HG02798 (cell line): ENCODE data around the gene B9D2.
A peak's percentile ranks its signal among the peaks of the same experiment; 100 is the strongest.

Experiments
- ATAC-seq: cut with Tn5 transposase; IDR thresholded peaks from one replicate; pipeline ENCODE4 v1.9.1; 2021; ENCODE audit warnings: mild to moderate bottlenecking; ENCODE audit not compliant: unreplicated experiment, poor library complexity

The B9D2 gene

GRCh38 chr19:41318696-41319499 is 45.1 kb downstream of the B9D2 start:
- no peak for ATAC-seq

DNA sequence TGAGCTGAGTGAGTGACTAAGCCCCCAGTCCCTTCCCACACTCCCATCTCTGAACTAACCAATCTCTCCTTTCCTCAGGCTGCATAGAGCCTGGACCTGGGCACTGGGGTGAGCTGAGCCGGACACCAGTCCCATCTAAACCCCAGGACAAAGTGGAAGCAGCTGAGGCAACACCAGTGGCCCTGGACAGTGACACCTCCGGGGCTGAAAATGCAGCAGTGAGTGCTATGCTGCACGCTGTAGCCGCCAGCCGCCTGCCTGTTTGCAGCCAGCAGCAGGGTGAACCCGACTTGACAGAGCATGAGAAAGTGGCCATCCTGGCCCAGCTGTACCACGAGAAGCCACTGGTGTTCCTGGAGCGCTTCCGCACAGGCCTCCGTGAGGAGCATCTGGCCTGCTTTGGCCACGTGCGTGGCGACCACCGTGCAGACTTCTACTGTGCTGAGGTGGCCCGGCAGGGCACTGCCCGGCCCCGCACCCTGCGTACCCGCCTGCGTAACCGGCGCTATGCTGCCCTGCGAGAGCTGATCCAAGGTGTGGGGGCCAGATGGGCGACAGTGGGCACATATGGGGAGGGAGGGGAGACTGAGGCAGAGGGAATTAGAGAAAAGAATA is 47.5 kb downstream of the B9D2 start:
- no peak for ATAC-seq

DNA sequence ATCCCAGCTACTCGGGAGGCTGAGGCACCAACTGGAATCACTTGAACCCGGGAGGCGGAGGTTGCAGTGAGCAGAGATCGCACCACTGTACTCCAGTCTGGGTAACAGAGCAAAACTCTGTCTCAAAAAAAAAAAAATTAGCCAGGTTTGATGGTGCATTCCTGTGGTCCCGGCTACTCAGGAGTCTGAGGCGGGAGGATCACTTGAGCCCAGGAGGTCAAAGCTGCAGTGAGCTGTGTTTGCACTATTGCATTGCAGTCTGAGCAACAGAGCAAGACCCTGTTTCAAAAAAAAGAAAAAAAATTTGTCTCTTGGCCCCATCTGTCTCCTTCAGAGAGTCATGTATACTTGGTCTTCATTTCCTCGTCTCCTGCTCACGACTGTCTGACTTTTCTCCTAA is 52.3 kb downstream of the B9D2 start:
- ATAC-seq: no peak

- ATAC-seq: no peak
These were observed 52.9 kb downstream of the B9D2 start for GRCh38 chr19:41311072-41311471.

DNA sequence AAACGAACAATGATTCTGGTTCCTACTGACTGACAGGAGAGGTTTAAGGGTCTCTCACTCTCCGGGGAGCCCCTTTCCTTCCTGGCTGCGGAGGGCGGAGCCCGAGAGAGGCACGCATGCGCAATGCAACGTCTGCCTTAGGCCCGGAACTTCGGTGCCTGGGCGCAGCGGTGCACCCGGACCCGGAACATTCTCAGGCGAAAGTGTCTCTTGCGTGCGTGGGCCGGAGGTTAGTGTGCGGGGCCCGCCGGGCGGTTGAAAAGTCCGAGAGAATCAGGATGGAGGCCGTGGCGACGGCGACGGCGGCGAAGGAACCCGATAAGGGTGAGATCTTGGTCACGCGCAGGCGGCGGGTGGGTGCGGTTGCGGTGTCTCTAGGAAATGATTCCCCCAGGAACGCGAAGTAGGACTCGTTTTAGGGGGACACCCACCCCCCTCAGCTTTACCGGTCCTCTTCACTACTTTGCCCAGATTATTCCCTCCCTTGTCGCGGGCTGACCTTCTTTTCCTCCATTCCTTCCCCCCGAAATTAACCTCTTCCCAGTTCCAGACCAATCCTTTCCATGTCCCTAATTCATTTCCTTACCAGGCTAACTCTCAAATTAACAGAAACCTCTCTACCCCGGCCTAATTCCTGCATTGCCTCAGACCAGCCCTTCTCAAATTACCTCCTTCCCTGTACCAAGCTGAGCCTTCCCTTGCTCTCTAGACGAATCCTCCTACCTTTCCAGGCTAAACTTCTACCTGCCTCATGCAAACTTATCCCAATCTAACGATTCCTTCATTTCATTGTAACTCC is 53.7 kb downstream of the B9D2 start, which contains the start of gene CCDC97:
Gene CCDC97 (plus strand): TSS at position 140 of the 799 bp plus-strand sequence. CDS start 139 bp downstream, at position 279.
- ATAC-seq: peak; percentile 84

DNA sequence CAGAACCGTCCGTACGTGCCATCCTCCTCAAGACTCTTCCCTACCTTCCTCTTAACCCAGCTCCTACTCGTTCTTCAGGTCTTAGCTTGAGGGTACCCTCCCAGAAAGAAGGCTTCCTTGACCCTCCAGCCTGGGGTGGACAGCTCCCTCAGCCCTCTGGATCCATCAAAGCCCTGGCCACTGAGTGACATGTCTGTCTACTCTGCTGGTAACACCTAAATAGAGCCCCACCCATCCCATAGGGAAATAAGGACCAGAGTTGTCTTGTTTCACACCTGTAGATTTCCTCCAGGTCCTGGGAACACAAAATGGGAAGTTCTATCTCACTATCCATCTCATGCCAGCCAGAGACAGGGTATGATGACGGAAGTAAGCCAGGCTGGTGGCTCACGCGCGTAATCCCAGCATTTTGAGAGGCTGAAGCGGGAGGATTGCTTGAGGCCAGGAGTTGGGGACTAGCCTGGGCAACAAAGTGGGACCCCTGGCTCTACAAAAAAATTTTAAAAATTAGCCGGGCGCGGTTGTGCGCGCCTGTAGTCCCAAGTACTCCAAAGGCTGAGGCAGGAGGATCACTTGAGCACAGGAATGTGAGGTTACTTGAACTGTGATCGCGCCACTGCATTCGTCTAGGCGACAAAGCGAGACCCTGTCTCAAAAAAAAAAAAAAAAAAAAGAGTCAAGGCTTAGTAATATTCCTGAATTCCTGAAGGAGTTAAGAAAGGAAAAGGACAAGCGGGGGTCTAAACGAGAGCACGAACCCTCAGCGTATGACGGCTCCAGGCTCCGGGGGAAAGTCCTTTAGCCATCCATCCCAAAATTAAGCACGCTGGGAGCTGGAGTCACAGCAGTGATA is 54.5 kb downstream of the B9D2 start:
- ATAC-seq: peak; percentile 2

DNA sequence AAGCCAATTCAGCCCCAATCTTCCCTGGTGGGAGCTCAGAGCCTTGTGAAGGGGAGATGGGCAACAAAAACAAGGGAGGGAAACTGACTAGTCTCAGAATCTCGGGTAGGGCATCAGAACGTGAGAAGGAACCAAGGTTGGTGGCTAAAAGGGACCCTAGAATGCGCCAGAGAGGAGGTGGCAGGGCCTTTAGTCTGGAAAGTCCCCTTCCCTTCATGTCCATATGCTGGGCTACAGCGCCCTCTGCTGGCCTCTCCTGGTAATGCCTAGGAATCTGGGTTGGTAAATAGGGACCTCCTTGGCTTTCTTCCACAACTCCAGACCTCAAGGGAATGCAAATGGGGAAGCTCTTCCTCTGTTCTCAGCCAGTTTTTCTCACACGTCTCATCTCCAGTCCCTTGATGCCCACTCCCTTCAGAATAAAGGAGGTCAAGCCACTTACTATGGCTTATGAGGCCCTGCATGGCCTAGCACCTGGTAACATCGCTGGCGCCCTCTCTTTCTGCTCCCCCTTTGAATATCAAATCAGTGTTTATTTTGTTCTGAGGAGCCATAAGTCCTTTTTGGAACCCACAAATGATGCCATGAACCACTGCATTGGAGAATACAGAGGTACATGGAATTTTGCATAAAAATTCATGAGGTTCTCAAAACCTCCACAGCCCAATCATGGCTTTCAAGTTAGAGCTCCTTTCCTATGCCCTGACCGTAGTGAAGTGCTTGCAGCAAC is 55.3 kb downstream of the B9D2 start:
- peak; percentile 41 for ATAC-seq

DNA sequence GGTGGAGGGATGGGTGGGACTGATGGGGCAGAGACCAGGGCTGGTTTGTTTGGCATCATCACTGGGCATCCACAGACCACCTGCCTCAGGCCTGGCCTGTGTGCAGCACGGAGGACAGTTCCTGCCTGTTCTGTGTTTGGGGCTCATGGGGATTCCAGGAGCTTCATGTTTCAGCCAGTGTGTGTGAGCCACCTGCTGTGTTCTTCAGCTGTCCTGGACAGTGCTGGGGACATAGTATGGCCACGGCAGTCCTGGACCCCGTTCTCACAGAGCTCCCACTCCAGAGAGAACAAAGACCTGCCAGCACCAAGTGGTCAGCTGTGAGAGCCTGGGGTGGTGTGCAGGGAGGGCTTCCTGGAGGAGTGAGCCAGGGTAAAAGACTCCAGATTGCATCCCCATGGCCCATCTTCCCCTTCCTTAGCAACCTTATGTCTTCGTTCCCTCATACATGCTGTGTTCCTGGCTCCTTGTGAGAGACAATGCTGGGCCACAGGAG is 55.9 kb downstream of the B9D2 start:
- no peak for ATAC-seq

DNA sequence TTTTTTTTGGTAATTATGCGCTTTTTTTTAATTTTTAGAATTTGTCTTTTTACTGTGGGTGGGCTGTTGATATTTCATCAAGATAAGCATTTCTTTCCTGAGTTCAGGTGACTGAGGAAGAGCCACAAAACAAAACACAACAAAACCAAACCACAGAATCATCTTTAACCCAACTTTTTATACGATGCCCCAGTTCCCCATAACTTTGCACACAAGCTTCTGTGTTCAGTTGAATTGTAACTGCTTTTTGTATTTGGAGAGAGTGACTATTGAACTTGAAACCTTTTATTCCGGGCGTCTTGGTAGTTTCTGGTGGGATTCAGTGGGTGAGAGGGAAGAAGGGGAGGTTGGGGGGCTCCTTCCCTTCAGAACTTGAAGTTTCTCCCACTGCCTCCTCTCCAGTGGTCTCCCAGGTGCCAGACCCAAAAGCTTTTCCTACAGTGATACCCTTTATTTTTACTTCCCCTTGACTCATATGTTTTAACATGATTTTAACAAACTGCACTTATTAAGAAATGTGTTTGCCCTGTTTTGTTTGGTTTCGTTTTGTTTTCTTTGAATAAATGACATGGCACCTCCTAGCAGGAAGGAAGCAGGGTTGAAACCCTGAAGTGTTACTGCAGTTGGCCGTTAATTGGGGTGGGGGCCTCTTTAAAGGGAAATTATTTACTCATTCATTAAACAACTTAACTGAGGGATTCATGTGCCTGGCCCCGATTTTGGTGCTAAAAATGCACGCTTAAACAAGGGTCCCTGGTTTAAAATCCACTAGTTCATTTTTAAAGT is 56.7 kb downstream of the B9D2 start:
- ATAC-seq: no peak

DNA sequence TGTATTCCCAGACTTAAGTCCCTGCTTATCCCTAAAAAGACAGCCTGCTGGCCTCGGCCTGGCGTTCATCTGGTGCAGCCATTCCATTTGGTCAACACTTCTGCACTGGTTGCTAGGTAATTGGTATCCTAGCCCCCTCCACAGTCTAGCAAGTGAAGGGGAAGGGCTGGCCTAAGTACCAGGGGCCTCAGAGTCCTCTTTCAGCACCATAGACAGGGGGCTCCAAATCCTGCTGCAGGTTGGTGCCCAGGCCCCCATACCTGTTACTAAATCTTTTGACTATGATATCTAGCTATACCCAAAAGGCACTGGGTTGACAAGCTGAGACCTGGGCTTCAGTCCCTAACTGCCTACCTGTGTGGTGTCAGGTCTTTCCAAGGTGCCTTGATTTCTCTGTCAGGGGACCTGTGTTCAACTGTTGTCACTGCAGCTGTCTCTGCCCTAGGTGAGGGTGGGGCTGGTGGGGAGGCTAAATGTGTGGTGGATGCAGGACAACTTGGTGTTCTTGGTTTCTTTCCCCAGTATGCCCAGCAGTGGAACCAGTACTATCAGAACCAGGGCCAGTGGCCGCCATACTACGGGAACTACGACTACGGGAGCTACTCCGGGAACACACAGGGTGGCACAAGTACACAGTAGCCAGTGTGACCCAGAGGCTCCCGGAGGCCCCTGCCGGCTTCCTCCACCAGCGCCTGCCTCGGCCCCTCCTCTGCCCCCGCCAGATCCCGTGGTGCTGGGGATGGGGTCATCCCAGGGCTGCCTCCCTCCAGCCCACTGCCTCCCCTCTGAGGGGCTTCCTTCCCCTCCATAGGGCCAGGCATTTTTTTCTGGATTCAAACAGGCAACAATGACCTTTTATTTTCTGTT is 57.8 kb downstream of the B9D2 start:
- no peak for ATAC-seq

DNA sequence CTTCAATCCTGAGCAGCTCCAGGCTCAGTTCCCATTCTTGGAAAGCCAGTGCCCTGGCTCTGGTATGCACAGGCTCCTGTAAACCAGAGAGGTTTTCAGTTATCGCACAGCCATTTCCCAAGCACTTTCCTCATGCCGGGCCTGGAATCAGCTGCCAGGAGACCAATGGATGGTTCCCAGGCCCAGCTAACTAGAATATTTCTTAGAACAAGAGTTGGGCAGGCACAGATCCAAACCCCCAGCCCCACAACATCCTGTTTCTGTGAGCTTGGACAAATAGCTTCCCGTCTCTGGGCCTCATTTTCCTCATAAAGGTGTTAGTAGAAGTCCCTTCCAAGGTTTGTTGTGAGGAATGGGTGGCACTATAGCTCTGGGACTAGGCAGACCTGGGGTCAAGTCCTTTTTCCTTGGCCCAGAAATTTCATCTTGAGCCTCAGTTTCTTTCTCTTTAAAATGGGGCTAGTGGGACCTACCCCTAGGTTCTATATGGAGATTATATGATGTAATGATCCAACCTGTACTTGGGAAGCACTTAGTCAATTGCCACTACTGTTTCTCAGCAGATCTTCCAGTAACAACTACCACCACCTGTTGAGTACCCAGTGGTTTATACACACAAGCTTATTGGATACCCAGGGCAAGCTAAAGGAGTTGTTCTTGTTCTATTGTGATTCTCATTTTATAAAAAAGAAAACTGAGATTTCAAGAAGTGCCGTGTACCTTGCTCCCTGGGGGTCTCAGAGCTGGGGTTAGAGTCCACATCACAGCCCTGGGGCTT is 59.1 kb downstream of the B9D2 start:
- ATAC-seq: no peak
